DMS114 treated with DMSO at 0.1 percent for 48 hours (cell line): ENCODE data around the gene COG2.
"Not testable (repeated sequence)": the region's sequence is repeated elsewhere in the genome, so short reads cannot be mapped to it uniquely, and the experiment has no call there.

Source experiments
- DNase-seq: peaks from one replicate; lab custom pipeline; 2025; ENCODE audit not compliant: unreplicated experiment; lab: John Stamatoyannopoulos, UW

COG2 gene

GRCh38 chr1:230713547-230713914 lies 71.2 kb downstream of the COG2 start:
- DNase-seq = no peak

GRCh38 chr1:230713915-230714764 lies 71.9 kb downstream of the COG2 start, which contains the start of gene AGT:
TSS of gene AGT (minus strand) at chr1:230714122. CDS start at chr1:230710823, 3,299 bp downstream.
- no peak for DNase-seq

DNA sequence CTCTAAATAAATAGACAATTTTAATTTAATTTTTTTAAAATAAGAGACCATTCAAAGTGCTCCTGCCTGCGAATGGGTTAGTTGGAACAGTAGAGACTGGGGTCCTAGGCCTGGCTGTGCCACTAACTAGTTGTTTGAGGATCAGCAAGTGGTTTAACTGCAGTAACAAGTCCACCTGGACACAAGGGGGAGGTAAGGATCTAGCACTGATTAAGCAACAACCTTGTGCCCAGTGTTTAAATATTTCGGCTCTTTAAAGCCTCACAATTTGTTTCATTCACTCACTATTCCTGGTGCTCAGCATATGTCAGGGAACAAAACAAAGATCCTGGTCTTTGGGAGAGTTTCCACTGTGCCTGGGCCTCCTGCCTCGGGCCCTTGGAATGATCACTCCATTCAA lies 73.2 kb downstream of the COG2 start:
- DNase-seq = no peak

DNA sequence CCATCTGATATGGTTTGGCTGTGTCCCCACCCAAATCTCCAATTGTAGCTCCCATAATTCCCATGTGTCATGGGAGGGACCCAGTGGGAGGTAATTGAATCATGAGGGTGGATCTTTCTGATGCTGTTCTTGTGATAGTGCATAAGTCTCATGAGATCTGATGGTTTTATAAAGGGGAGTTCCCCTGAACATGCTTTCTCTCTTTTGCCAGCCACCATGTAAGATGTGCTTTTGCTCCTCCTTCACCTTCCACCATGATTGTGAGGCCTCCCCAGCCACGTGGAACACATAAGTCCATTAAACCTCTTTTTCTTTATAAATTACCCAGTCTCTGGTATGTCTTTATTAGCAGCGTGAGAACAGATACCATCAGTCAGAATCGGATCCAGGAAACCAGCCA lies 74.2 kb downstream of the COG2 start:
- not testable (repeated sequence) for DNase-seq

- DNase-seq = no peak
Measured at GRCh38 chr1:230717251-230717650, 75.0 kb downstream of the COG2 start.

DNA sequence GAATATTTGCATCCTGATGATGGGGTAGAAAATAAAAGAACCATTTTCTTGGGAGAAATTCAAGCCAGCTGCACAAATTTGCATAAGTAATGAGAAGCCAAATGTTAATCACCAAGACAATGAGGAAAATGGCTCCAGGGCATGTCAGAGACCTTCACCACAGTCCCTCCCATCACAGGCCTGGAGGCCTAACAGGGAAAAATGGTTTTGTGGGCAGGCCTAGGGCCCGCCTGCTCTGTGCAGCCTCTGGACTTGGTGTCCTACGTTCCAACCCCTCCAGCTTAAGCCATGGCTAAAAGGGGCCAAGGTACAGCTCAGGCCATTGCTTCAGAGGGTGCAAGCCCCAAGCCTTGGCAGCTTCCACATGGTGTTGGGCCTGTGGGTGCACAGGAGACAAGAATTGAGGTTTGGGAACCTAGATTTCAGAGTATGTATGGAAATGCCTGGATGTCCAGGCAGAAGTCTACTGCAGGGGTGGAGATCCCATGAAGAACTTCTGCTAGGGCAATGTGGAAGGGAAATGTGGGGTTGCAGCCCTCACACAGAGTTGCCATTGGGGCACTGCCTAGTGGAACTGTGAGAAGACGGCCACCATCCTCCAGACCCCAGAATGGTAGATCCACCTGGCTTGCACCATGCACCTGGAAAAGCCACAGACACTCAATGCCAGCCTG lies 79.7 kb downstream of the COG2 start:
- not testable (repeated sequence) for DNase-seq

- no peak for DNase-seq
Measured at GRCh38 chr1:230725256-230726012, 83.2 kb downstream of the COG2 start.

DNA sequence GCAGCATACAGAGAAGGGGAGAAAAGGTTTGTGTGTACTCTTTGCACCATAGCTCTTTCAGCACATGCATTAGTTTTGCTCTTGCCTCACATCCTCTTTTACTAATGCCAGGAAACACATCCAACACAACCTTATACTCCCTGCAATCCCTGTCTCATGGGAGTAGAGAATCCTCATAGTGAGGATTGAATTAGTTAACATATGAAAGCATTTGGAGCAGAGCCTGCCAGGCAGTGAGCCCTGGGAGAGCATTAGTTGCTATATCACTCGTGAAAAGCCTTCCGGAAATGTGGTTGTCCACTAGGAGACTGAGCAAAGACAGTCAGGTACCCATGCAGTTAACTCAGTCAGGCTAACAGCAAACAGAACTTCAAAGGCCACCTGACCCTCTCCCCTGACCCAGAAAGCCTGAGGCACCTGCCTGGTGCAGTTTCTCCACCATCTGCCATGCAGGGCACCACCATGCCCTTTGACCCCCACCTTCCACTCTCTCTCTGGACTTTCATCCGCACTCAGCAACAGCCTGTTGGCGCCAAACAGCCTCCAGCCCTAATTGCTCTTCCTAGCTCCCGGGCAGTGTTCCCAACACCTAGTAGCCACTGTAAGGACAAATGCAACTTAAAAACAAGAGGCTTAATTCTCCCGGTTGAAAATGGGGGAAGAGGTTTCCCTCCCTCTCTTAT lies 86.6 kb downstream of the COG2 start:
- DNase-seq = no peak

DNA sequence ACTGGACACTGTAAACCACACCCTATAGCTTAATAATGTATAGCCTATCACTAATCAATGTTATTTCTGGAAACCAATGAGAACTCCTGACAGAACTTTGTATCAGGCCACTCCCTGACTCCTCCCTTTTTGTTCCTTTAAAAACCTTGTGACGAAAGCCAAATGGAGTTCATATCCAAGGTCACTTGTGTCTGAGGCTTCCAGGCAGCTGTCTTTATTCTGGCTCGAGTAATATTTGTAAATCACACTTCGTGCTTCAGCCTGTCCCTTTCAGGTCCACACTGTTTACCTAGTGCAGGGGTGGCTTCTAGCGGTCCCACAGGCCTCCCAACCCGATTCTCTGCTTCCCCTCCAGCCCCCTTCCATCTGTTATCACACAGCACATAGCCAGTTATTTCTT lies 88.7 kb downstream of the COG2 start:
- no peak for DNase-seq

DNA sequence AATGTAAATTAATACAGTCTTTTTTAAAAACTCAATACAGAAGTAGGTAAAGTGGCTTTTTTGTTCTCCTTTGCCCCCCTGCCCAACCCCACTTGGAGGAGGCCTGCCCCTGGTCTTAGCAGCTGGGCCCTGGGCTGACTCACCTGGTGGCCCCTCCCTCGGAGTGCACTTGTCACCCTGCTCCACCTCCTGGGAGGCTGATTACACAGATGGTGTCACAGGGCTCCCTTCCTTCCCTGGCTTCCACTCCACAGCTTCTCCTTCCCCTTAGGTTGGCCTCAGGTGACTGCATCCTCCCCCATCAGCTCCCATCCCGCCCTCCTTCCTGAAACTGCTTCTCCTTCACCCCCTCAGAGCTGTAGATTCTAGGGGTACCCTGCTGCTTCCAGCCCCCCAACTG lies 93.2 kb downstream of the COG2 start:
- no peak for DNase-seq

DNA sequence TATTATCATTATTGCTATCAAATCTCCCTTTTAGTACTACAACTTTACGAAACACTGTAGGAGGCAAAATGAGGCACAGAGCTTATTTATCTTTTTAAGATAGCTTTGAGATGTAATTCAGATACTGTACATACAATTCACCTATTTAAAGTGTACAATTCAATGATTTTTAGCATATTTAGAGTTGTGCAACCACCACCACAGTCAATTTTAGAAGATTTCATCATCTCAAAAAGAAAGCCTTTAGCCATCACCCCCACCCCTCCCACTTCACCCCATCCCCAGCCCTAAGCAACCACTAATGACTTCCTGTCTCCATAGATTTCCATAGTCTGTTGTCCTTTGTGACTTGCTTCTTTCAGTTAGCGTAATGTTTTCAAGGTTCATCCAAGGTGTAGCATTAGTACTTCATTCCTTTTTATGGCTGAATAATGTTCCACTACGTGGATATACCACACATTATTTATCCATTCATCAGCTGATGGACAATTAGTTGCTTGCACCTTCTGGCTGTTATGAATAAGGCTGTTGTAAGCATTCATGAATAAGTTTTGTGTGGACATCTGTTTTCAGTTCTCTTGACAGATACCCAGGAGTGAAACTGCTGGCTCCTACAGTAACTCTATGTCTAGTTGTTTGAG lies 95.5 kb downstream of the COG2 start:
- DNase-seq = no peak

GRCh38 chr1:230739564-230740290 lies 97.4 kb downstream of the COG2 start:
- no peak for DNase-seq
